GM12878 (cell line): ENCODE results near the gene PITPNC1.

ENCODE experiments used
- ATF2 ChIP-seq: IDR thresholded peaks from 2 replicates; pipeline ENCODE4 v1.6.1; 2012; ENCODE audit warnings: low read length, inconsistent platforms
- CEBPB ChIP-seq, 2 experiments: fragments of 150-350 bp in 1 of 2; IDR thresholded peaks; 2 replicates each; pipeline ENCODE4 v1.6.1; 2012 to 2014; ENCODE audit warnings: low read depth in 2 of 2, low read length in 2 of 2, borderline replicate concordance in 1 of 2, inconsistent platforms in 1 of 2
- CTCF ChIP-seq, 3 experiments: IDR thresholded peaks in 2 of 3; conservative IDR thresholded peaks in 1 of 3; 2 replicates each; pipeline ENCODE4 v1.5.1; 2011; ENCODE audit warnings: low read depth in 3 of 3, low read length in 3 of 3, mild to moderate bottlenecking in 3 of 3, control low read depth in 2 of 3, moderate library complexity in 2 of 3, inconsistent platforms in 1 of 3, mixed read lengths in 1 of 3; ENCODE audit not compliant: control insufficient read depth in 2 of 3, insufficient read depth in 1 of 3; ENCODE audit errors: extremely low read depth in 1 of 3
- FOXM1 ChIP-seq: IDR thresholded peaks from 2 replicates; pipeline ENCODE4 v1.6.1; 2012; ENCODE audit warnings: low read depth, mild to moderate bottlenecking, inconsistent platforms, low read length, moderate library complexity
- MAX ChIP-seq: IDR thresholded peaks from 2 replicates; pipeline ENCODE4 v1.6.1; 2012; ENCODE audit warnings: low read depth, low read length, improper control_type of control experiment
- SRF ChIP-seq, 2 experiments: IDR thresholded peaks; 2 replicates each; pipeline ENCODE4 v1.6.1; 2011; ENCODE audit warnings: low read depth in 2 of 2, low read length in 2 of 2, mild to moderate bottlenecking in 1 of 2, moderate library complexity in 1 of 2

- no peak for TF ChIP-seq CTCF (IDR thresholded peaks at IDR 0.05 in 2 of 3, conservative IDR thresholded peaks at IDR 0.05 in 1 of 3; ENCODE audit: control insufficient read depth in 2 of 3, extremely low read depth in 1 of 3, insufficient read depth in 1 of 3, low read depth in 3 of 3, low read length in 3 of 3)
- no peak for TF ChIP-seq MAX
- TF ChIP-seq FOXM1: no peak
- no peak for TF ChIP-seq SRF (IDR thresholded peaks at IDR 0.05; ENCODE audit: low read depth in 2 of 2, low read length in 2 of 2)
- no peak for TF ChIP-seq ATF2
- no peak for TF ChIP-seq CEBPB (IDR thresholded peaks at IDR 0.05; ENCODE audit: borderline replicate concordance in 1 of 2, low read depth in 2 of 2, low read length in 2 of 2)
Observed at GRCh38 chr17:67403483-67403882, 26.4 kb downstream of the PITPNC1 start.
